GM10248 (cell line): ENCODE measurements around the gene CADPS.

Experiments used
- CTCF ChIA-PET: fragments of 300-600 bp; sonication (Branson Sonifier 250); formaldehyde crosslinking; extraction: SDS; loops from one replicate; lab custom pipeline; 2021; ENCODE audit warnings: antibody characterized with exemption; lab: Yijun Ruan, JAX
- POLR2A ChIA-PET: fragments of 350-650 bp; sonication (Branson Sonifier 250); formaldehyde crosslinking; extraction: SDS; loops from one replicate; lab custom pipeline; 2020; ENCODE audit warnings: antibody characterized with exemption; lab: Yijun Ruan, JAX
- DNase-seq: peaks from one replicate; pipeline ENCODE4 v3.0.0; 2012; ENCODE audit errors: extremely low spot score
- TF ChIP-seq, protein P1 (sequence below): IDR thresholded peaks from 2 replicates; pipeline ENCODE4 v1.5.1; 2012; ENCODE audit warnings: mild to moderate bottlenecking, low read depth; ENCODE audit errors: extremely low read depth, missing control alignments, control extremely low read depth

CADPS gene

DNA sequence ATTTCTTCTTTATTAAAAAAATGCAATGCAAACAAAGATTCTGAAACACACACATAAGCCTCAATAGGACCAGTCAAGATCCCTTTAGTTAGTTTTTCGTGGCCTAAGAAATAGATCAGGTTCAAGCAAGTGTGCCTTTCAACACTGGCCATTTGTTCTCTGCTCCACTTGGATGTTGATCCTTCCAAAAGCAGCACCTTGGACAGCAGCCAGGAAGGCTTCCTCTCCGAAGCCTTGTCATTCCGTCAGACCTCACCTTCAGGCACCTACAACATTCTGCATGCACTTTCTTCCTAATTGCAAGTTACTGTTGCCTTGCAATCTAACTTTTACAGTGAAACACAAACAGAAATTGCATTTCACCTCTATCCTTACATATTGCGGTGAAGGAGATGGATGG is 346.0 kb downstream of the CADPS start:
- CTCF ChIA-PET, result interaction anchor here (1.0 kb wide), 1 partner anchor 27 kb away, joined by 3 read pairs; no protein-coding TSS in a partner anchor

GRCh38 chr3:62527474-62527873 is 347.7 kb downstream of the CADPS start:
- ChIA-PET POLR2A (no interaction called here), CTCF (no interaction called here)
- TF ChIP-seq, protein P1, sequence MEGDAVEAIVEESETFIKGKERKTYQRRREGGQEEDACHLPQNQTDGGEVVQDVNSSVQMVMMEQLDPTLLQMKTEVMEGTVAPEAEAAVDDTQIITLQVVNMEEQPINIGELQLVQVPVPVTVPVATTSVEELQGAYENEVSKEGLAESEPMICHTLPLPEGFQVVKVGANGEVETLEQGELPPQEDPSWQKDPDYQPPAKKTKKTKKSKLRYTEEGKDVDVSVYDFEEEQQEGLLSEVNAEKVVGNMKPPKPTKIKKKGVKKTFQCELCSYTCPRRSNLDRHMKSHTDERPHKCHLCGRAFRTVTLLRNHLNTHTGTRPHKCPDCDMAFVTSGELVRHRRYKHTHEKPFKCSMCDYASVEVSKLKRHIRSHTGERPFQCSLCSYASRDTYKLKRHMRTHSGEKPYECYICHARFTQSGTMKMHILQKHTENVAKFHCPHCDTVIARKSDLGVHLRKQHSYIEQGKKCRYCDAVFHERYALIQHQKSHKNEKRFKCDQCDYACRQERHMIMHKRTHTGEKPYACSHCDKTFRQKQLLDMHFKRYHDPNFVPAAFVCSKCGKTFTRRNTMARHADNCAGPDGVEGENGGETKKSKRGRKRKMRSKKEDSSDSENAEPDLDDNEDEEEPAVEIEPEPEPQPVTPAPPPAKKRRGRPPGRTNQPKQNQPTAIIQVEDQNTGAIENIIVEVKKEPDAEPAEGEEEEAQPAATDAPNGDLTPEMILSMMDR, result no peak
- no peak for DNase-seq

More for the DNA sequence above, 346.0 kb downstream of the CADPS start:
- no peak for DNase-seq
- TF ChIP-seq, protein P1, result no peak
- POLR2A ChIA-PET, result no interaction called here

- DNase-seq, result no peak
- CTCF ChIA-PET, result no interaction called here
- POLR2A ChIA-PET, result no interaction called here
- TF ChIP-seq, protein P1, result no peak
Measured at GRCh38 chr3:62525281-62525680, 349.9 kb downstream of the CADPS start.

GRCh38 chr3:62523672-62524071 is 351.5 kb downstream of the CADPS start:
- CTCF ChIA-PET, result no interaction called here

DNA sequence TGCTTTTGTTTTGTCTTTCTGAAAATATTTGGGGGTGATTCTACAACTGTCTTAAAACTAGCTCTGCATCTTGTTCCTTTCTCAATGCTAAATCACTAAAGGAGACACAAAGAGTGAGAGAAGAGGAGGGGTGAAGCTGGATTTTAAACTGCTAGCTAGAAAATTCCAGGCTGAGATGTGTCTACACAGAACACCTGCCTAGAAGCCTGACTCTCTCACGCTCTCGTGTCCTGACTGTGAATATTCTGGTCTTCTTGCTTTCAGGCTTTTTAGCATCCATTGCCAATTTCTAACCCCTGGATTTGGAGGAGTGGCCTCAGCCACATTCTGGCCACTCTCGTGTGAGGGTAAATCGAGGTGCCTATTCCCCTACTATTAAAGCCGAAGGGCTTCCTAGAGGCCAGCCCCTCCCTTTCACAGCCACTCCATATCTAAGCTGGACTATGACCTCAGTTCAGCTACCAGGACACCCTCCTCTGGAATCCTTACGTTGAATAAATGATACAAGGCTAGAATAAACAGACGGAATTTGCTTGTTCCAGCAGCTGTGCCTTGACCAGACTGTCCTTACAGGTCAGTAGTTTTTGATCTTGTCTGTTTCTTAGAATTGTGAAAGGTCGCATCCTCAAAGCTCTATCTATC is 353.6 kb downstream of the CADPS start:
- ChIA-PET CTCF (interaction anchor here (1.0 to 1.5 kb wide), 2 partner anchors 9 to 29 kb away, joined by 3 read pairs; no protein-coding TSS in a partner anchor), POLR2A (no interaction called here)
- TF ChIP-seq, protein P1, result no peak
- DNase-seq, result no peak

More at GRCh38 chr3:62523672-62524071, 351.5 kb downstream of the CADPS start:
- DNase-seq, result no peak
- TF ChIP-seq, protein P1, result no peak
- POLR2A ChIA-PET, result no interaction called here

DNA sequence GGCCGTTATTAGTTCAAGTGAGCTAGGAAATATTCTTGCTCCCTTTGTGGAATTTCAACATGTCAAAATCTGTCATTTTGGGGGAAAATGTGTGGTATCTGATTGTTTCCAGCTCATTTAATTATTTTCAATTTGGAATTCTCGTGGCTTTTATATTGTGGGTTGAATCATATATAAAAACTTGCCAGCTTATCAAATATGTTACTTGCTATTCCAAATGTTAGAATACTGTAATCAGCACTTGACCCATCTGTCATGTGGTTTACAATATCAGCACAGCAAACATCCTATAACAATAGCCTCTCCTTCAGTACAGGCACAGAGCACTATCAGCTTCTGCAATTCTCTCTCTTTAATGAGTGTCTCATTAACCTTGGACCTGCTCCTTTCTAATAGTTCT is 371.7 kb downstream of the CADPS start:
- POLR2A ChIA-PET, result interaction anchor here (0.6 kb wide), 1 partner anchor 36 kb away, joined by 4 read pairs; no protein-coding TSS in a partner anchor
- DNase-seq, result no peak
- CTCF ChIA-PET, result interaction anchor here (1.0 to 1.7 kb wide), 3 partner anchors 9 to 18 kb away, joined by 3 to 4 read pairs (median 3); no protein-coding TSS in a partner anchor
- TF ChIP-seq, protein P1, result no peak
